HG02973 (cell line): Measurements from ENCODE around the gene PFDN1.
"Not testable (repeated sequence)": the region's sequence is repeated elsewhere in the genome, so short reads cannot be mapped to it uniquely, and the experiment has no call there.

Experiments used
- ATAC-seq: cut with Tn5 transposase; IDR thresholded peaks from one replicate; pipeline ENCODE4 v1.9.1; 2021; ENCODE audit warnings: moderate library complexity; ENCODE audit not compliant: unreplicated experiment

PFDN1 gene, protein sequence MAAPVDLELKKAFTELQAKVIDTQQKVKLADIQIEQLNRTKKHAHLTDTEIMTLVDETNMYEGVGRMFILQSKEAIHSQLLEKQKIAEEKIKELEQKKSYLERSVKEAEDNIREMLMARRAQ

DNA sequence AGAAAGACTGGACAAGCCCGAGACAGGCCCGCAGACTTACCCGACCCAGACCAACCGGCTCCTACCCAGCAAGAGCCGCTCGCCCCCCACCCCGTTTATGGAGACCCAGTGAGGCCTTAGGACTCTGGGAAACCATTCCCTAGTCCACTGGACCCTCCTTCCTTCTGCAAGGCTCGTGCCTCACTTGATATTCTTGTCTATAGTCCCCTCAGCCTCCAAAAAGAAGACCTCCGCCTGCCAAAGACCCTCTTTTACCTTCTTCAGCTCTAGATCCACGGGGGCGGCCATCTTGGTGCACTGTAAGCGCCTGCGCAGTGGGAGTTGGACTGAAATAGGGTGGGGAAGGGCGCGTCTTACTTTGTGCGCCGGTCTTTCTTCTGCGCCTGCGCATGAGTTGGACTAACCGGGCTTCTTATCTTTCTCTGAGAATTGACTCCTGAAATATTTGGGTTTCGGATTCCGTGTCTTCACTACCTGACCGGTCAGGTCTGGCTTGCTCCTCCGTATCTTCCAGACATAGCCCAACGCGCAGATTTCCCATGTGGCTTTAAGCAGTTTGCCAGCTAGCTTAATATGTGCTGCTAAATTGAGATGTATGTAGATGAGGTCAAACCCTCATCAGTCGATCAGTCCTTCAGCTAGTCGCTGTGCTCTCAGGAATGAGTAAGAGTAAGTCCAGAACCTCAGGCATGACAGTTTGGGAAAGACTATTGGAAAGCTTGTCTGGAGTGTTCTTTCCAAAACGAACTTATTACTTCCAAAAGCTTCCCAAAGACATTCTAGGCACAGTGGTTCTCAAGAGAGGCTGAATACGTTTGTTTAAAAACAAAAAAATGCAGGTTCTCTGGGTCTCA lies at the start of gene PFDN1:
PFDN1 (minus strand) TSS at position 316 of the 854 bp plus-strand sequence; CDS start at position 288, 28 bp downstream.
- ATAC-seq, result peak; percentile 90

- ATAC-seq, result no peak
These were observed 48.9 kb upstream of the PFDN1 start for GRCh38 chr5:140351609-140352334.

DNA sequence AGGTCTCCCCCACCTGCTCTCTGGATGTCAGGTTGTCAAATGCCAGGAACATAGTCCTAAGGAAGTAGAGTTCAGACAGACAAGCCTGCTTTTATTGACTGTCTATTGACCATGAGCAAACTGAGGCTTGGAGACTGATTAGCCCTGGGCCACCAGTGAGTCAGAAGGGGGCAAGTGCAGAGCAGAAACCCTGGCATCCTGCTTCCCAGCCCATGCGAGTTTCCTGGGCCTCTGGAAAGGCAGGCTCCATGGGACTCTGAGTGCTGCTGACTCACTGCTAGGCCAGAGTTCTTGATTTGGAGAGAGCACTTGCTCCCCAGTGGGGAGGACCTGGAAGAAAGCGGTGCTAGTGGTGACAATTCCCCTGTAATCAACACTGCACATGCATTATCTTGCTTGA lies 46.3 kb upstream of the PFDN1 start:
- no peak for ATAC-seq

DNA sequence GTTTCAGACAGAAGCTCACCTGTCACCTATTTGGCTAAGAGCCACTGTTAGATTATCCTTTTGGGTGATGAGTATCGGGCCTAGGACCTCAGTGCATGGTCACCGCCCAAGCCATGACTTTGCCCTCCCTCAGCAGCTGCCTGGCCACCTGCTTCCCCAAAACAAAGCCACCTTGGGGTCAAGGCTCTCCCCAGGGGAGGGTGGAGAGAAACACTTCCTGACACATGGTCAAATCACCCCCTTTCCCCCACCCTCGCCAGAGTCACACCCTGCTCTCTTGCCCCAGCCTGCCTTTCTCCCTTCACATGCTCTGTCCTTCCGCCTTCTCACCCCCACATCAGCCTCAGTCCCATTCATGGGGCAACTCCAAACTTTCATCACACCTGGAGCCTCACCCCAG lies 45.2 kb upstream of the PFDN1 start:
- ATAC-seq, result no peak

GRCh38 chr5:140347360-140347759 lies 44.5 kb upstream of the PFDN1 start:
- ATAC-seq, result no peak

- peak; percentile 73 for ATAC-seq
These were observed 43.7 kb upstream of the PFDN1 start, which contains the start of gene HBEGF for GRCh38 chr5:140346348-140347221. HBEGF (minus strand) TSS chr5:140346603; CDS start chr5:140346328, 275 bp downstream.

- peak; percentile 22 for ATAC-seq
These were observed 43.0 kb upstream of the PFDN1 start for GRCh38 chr5:140345919-140346347.

GRCh38 chr5:140344683-140345423 lies 42.0 kb upstream of the PFDN1 start:
- ATAC-seq, result no peak

- ATAC-seq, result not testable (repeated sequence)
These were observed 40.9 kb upstream of the PFDN1 start for GRCh38 chr5:140343849-140344248.

DNA sequence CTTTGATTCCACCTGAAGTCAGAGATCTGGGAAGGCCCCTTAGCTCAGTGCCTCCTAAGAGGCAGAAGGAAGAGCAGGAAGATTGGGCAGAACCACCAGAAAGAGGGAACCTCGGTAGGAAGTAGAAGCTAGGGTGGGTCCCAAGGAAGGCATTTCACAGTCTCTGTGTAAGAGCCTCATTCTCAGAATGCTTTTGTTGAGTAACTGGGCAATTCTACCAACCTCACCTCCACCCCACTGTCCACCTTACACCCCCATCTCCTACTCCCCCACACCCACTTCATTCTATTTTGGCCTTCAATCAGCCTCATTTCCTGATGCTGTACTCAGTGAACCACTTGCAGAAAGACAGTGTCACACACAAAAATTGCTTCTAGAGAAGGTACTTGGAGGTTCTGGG lies 40.0 kb upstream of the PFDN1 start:
- no peak for ATAC-seq

- no peak for ATAC-seq
These were observed 39.4 kb upstream of the PFDN1 start for GRCh38 chr5:140342287-140342686.

- ATAC-seq, result no peak
These were observed 38.7 kb upstream of the PFDN1 start for GRCh38 chr5:140341591-140341990.

DNA sequence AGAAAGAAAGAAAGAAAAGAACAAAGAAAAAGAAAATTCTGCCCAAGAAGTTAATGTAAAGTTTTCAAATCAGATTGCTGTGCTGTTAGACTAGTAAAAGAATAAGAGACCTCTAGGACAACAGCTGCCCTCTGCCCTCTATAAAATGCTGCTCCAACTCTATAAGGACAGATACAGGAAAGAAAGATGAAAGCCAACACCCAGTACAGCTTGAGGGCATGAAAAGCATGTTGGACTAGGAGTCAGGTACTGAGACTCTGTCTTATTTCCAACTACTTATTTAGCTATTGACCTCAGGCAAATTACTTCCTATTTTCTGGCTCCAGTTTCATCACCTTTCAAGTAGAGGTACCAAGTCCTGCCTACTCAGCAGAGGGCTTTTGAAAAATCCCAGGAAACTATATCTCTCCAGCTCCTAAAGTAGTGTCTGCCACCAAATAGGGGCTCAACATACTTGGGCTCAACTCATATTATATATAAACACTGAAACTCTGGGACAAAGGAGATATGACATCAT lies 37.8 kb upstream of the PFDN1 start:
- no peak for ATAC-seq

DNA sequence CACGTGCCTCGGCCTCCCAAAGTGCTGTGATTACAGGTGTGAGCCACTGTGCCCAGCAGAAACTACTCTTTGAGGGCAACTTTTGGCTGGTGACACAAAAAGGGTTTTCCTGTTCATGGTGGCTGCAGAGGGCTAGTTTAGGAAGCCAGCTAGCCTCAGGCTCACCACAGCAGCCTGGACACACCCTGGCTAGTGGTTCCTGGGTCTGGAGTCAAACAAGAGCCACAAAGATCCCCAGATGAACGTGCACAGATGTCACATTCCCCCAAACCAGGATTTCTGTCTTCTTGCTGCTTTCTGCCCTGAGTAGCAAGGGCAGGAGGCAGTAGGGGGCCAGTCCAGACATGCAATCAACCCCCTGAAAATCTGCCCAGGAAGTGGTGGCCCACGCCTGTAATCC lies 36.7 kb upstream of the PFDN1 start:
- no peak for ATAC-seq

DNA sequence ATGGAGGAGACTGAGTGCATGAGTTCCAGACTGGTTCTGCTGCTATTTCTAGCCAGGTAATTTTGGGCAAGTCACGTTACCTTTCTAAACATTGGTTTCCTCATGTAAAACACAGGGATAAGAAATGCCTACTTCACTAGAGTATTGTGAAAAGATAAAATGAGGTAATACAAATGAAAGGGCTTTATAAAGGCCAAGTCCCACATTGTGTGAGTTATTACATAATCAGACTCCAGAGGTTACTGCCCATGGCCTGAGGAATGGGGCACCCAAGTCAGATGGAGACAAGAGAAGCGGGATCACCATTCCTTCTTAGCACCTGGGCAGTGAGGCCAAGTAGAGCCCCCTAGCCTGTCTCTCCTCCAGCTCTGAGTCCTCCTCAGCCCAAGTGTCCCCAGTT lies 36.0 kb upstream of the PFDN1 start:
- no peak for ATAC-seq

DNA sequence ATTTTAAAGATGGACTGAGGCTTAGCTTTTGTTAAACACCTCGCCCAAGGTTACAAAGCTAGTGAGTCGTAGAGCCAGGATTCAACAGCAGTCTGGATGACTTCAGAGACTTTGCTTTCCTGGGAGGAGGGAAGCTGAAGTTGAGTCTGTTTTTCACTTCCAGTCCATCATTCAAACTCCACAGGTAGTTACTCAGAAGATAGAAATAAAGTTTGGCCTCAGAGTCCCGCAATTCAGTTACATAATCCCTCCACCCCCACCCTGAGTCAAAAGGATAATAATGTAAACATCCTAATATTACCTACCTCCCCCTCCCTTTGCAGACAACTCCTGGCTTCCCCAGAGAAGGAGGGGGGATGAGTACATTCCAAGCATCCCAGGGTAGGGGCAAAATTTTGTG lies 35.4 kb upstream of the PFDN1 start:
- ATAC-seq, result no peak

GRCh38 chr5:140337880-140338279 lies 35.0 kb upstream of the PFDN1 start:
- no peak for ATAC-seq

- ATAC-seq, result no peak
These were observed 33.5 kb upstream of the PFDN1 start for GRCh38 chr5:140336388-140336787.

DNA sequence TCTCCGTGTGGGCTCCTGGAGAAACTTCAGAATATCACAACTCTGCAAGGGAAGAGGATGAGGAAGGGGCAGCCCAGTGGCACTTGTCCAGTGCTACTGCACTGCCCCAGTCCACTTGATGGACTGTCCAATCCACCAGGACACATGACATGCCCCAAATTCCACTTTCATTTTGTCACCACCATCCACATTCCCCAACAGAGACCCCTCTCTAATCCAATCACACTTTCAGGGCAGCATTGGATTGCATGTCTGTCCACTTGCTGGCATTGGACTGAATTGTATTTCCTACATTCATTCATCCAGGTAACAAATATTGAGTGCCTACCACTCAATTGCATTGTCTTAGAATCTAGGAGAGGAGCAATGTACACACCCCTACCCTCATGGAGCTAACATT lies 28.7 kb upstream of the PFDN1 start:
- no peak for ATAC-seq
